Ecto neural progenitor cell (in vitro differentiated cells): ENCODE data around the gene HLA-DQB1.

Experiments used
- DNase-seq: peaks from one replicate; pipeline ENCODE4 v3.0.0-alpha.2; 2018; ENCODE audit warnings: low spot score

The HLA-DQB1 gene

GRCh38 chr6:32625137-32625536 is 41.3 kb downstream of the HLA-DQB1 start:
- no peak for DNase-seq

GRCh38 chr6:32624565-32624964 is 41.9 kb downstream of the HLA-DQB1 start:
- no peak for DNase-seq

DNA sequence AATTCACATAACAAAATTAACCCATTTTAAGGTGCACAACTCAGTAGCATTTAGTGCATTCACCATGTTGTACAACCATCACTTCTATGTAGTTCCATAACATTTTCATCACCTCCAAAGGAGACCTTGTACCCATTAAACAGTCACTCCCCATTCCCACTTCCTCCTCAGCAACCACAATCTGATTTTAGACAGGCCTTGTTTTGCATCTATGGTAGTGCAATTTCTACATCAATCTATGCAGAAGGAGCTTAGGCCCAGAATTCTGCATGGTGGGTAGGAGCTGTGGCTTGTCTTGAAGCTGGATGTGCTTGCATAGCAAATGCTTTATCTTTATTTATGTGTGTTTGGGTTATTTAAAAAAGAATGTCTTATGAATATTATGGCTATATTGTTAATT is 42.8 kb downstream of the HLA-DQB1 start:
- no peak for DNase-seq

DNA sequence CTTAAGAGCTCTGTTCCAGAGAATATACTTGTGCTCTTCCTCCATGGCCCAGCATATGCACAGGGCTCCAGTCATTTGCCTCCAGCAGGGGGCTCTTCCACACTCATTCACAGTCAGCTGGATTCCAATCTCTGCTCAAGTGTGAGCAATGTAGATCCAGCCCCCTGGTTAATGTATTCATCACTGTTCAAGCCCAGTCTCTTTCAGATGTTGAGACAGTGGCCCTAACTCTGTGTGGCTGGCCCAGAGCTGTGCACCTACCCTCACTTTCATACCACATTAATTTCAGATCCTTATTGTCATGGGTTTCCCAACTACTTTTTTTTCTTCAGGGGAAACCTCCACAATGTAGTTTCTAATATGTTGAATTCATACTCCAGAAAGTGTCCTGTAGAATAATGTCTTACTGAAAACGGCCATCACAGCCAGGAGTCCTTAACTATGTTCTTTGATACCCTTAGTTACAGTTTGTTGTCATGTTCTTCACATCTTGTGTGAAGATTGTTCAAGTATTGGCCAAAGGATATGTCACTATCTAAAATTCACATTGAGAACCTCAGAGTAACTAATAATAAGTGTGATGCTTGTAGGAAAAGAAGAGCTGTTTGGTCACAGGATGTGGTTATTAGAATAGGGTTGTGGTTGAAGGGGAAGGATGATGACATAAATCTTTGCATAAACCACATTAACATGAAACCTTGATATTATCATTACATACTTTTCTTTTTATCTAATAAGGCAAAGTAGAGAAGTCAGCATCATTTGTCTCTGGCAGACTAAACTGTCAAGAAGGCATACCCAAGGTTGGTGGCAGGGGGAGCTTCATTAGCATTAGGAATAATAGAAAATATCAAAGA is 43.7 kb downstream of the HLA-DQB1 start:
- DNase-seq = peak; percentile 67

DNA sequence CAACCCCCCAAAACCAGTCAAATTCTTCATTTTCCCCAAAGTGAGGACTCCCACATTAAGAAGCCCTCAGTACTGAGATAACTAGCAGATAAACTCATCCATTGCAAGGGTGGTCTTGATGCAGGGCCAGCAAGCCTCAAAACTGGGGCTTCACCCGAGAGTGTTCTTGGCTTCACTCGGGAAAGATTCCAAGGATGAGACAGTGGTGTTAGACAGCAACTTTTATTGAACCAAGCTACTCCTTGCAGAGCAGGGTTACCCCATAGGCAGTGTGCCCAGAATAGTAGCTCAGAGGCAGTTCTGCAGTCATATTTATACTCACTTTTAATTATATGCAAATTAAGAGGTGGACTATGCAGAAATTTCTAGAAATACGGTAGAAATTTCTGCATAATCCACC is 45.1 kb downstream of the HLA-DQB1 start:
- DNase-seq = no peak

GRCh38 chr6:32617751-32618150 is 48.7 kb downstream of the HLA-DQB1 start:
- DNase-seq = no peak

GRCh38 chr6:32615885-32616532 is 50.4 kb downstream of the HLA-DQB1 start:
- DNase-seq = no peak

DNA sequence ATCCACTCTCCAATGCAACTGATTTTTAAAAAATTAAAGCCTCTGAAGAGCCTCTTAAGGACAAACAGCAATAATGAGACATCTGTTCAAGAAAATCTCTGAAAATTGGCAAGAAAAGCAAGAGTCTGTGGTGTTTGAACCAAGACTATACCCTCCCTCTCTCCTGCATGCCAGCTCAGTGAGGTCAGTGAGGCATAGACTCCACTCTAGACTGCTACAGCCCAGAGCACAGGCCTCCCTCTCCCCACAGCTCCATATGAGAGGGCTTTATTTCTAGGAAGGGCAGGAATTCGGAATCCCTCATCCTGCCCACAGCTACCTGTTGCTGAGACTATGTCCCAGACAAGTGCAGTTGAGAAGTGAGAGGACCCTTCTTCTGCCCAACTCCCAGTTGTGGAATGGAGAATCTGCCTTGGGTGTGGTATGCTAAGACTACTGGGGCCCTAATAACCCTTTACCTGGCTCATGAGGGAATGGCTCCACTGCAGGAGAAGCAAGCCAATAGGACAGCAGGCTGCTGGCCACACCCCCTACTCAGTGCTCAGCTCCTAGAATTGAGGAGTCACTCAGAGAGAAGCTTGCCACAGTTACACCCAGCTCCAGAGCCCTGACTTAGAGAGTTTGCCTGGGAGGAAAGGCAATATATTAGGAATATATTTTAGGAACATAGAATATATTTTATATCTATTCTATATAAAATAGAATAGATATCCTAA is 51.9 kb downstream of the HLA-DQB1 start:
- DNase-seq = no peak

DNA sequence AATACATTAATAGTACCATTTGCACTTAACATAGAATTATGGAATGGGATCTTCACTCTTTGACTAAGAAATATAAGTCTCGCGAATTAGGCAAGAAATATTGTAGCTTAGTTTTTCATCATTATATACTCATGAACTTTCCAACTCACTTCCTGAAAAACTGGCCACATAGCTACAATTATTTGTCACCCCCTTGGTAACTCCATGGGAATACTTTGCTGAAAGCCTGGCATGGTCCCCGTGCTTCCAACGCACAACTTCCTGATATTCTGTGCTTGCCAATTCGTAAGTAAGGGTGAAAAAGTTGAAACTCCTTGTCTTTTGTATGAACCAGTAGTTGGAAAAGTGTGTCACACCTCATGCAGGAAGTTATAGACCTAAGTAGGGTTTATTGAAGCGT is 53.0 kb downstream of the HLA-DQB1 start:
- no peak for DNase-seq

DNA sequence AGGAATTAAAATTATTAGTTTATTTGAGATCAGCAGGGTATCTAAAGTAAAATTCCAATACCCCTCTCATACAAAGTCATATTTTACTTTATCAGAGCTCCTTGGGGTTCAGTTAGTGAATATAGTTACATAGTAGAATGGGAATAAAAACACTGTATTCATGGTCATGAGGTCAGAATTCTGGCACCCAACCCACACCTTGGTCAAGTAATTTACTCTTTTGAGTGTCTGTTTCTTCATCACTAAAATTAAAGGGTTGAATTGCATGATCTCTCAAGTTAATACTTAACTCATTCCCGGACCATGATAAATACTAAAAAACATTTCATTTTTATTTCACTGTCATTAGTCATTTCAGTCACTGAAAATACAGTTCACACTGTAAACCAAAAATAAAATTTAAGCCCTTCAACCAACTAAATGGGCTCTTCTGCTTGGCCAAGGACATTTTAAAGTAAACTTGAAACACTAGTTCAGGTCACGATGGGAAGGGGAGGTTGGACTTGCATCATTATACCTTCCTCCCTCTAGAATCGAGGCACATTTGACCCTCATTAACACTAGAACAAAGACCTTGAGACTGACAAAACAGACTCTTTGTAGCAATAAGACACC is 55.7 kb downstream of the HLA-DQB1 start:
- no peak for DNase-seq

GRCh38 chr6:32609731-32610640 is 56.5 kb downstream of the HLA-DQB1 start:
- DNase-seq = peak; percentile 82
